Breast epithelium (tissue), 3 donors: ENCODE measurements around the gene CD93.

Experiments
- CTCF ChIP-seq, 3 donors: fragments of 450-650 bp; IDR thresholded peaks; one replicate each; pipeline ENCODE4 v1.5.1; 2016 to 2017; ENCODE audit warnings: antibody characterized with exemption in 3 of 3, mild to moderate bottlenecking in 3 of 3, moderate library complexity in 3 of 3
- POLR2A ChIP-seq: fragments of 450-650 bp; IDR thresholded peaks from one replicate; pipeline ENCODE4 v1.6.1; 2016; ENCODE audit warnings: antibody characterized with exemption, mild to moderate bottlenecking, moderate library complexity
- POLR2AphosphoS5 ChIP-seq, 3 donors: sonication (generic); formaldehyde crosslinking; IDR thresholded peaks; one replicate each; pipeline ENCODE4 v1.6.1; 2017; ENCODE audit warnings: antibody characterized with exemption in 3 of 3

- TF ChIP-seq POLR2A (no peak), CTCF (IDR thresholded peaks at IDR 0.05) (no peak), POLR2AphosphoS5 (IDR thresholded peaks at IDR 0.05) (no peak)
Observed at GRCh38 chr20:23115822-23116221, 29.7 kb upstream of the CD93 start.
